NB4 (cell line): ENCODE results near the gene GRM5.

Source experiments
- CTCF ChIP-seq: IDR thresholded peaks from one replicate; pipeline ENCODE4 v1.5.1; 2012; ENCODE audit warnings: low read depth, low read length
- MAX ChIP-seq: IDR thresholded peaks from 2 replicates; pipeline ENCODE4 v1.6.1; 2011; ENCODE audit warnings: low read depth, low read length
- MYC ChIP-seq: IDR thresholded peaks from 2 replicates; pipeline ENCODE4 v1.6.1; 2011; ENCODE audit warnings: low read depth, low read length
- POLR2A ChIP-seq: IDR thresholded peaks from 2 replicates; pipeline ENCODE4 v1.6.1; 2011; ENCODE audit warnings: mild to moderate bottlenecking; ENCODE audit not compliant: insufficient read length; ENCODE audit errors: extremely low read depth

DNA sequence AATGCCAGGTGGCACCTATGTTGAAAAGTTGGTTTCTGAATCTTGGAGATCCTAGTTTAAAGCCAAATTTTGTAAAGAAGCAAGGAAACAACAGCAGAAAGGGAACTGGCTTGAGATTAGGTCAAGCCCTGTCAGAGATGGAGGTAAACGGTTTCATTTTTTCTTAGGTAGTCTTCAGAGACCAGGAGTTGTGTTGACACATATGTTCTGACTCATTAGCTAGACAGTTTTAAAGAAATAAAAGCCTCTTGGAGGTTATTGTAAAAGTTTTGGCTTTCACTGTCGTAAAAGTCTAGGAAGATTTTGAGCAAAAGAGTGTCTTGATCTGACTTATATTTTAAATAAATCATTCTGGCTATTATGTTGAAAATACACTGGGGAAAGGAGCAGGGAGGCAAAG, 576.8 kb downstream of the GRM5 start:
- no peak for TF ChIP-seq CTCF
- TF ChIP-seq MYC = no peak
- TF ChIP-seq POLR2A = no peak
- no peak for TF ChIP-seq MAX
